ENCODE data around the gene ABLIM2. TPM values are rescaled to one million over a fixed set of nuclear protein-coding genes. Genes with fewer than 3 reads are reported as not detected.

The ABLIM2 gene
- total and polyA plus RNA-seq, 2 of the 4 experiments (the other 2 are of a cell fraction): under 0.01 to 0.10 TPM

- no peak overlapping the region for H4K91ac ChIP-seq (ENCODE audit: insufficient read depth, low read depth, low read length)
- intact Hi-C loops (cut with micrococcal nuclease) (no loop called here), dilution Hi-C loops (cut with HindIII; ENCODE audit: low sequenced_read_pairs, unreplicated experiment) (no loop called here), in situ Hi-C loops (cut with MboI; ENCODE audit: low sequenced_read_pairs) (no loop called here)
- H3K9me1 ChIP-seq (ENCODE audit: insufficient read depth, low read length): 0 out of 2 replicates have a peak, but pooled peaks cover 4% of the 10 kb centered on the region
- H2AFZ ChIP-seq (replicated peaks; ENCODE audit: low read length, poor library complexity): no peak overlapping the region
- H3K36me3 ChIP-seq (ENCODE audit: control insufficient read depth, insufficient read depth, low read length): no peaks in the 10 kb centered on the region
- no peak for ATAC-seq (ENCODE audit: low read depth)
- no peaks in the 10 kb centered on the region for H4K20me1 ChIP-seq (ENCODE audit: insufficient read depth, low read length)
- H2AK5ac ChIP-seq (ENCODE audit: low read depth, low read length): no peak overlapping the region
- H3K23ac ChIP-seq (ENCODE audit: low read depth, low read length): no peak overlapping the region
- no peak overlapping the region for H2BK20ac ChIP-seq (ENCODE audit: low read depth, low read length)
- no peak overlapping the region for H3K4ac ChIP-seq (ENCODE audit: low read depth, low read length)
- H3K4me3 ChIP-seq (ENCODE audit: insufficient read depth, low read depth, low read length): no peak overlapping the region
- no peak overlapping the region for H2AK9ac ChIP-seq (replicated peaks; ENCODE audit: low read depth, low read length, poor library complexity)
- no peak overlapping the region for H3K27ac ChIP-seq (ENCODE audit: insufficient read depth, low read length)
- peaks cover 49% of the 10 kb centered on the region for H3K27me3 ChIP-seq (ENCODE audit: control insufficient read depth, insufficient read depth, low read length)
- no peak for DNase-seq
- H2BK120ac ChIP-seq (ENCODE audit: low read depth, low read length): no peak overlapping the region
- no peak overlapping the region for H3K14ac ChIP-seq (replicated peaks; ENCODE audit: low read depth, low read length)
- no peak overlapping the region for H2BK5ac ChIP-seq (ENCODE audit: low read depth, low read length, poor library complexity, severe bottlenecking)
- ChIA-PET CTCF (no interaction called here), POLR2A (ENCODE audit: unreplicated experiment) (no interaction called here)
- no peak overlapping the region for H3K18ac ChIP-seq (ENCODE audit: low read depth, low read length)
- no peak overlapping the region for H3K9ac ChIP-seq (ENCODE audit: low read depth, low read length)
- H3K4me1 ChIP-seq (ENCODE audit: control insufficient read depth, insufficient read depth, low read length): no peaks in the 10 kb centered on the region
- no peak overlapping the region for H2BK15ac ChIP-seq (ENCODE audit: low read depth, low read length)
- WGBS, 2 experiments (ENCODE audit: extremely low coverage in 2 of 2, insufficient read length in 1 of 2): 50% methylated on average over 3 of the region's 7 CpGs; no CpG with 5 or more reads in 1 of the 2 experiments
- BruUV-seq (replicated peaks): no TSS peak
- no peak overlapping the region for H3K4me2 ChIP-seq (ENCODE audit: low read depth, low read length)
- H3K9me3 ChIP-seq (ENCODE audit: control insufficient read depth, insufficient read depth, low read length): no peaks in the 10 kb centered on the region
- H4K8ac ChIP-seq (ENCODE audit: low read depth in 2 of 2, low read length in 2 of 2): no peak overlapping the region
- no peak overlapping the region for H3K56ac ChIP-seq (ENCODE audit: extremely low read depth, insufficient read depth, low read length)
- no peak overlapping the region for H4K5ac ChIP-seq (ENCODE audit: low read depth, low read length)
- no peaks in the 10 kb centered on the region for H3K79me1 ChIP-seq (ENCODE audit: low read depth in 1 of 2, low read length in 2 of 2)
- TF ChIP-seq RFX5 (IDR thresholded peaks at IDR 0.05; ENCODE audit: low read depth, low read length): no peak
- no peak for TF ChIP-seq USF2 (IDR thresholded peaks at IDR 0.05; ENCODE audit: low read depth, low read length)
- no peak for TF ChIP-seq POLR2A (IDR thresholded peaks at IDR 0.05; ENCODE audit: low read depth, low read length)
- no peak for TF ChIP-seq BHLHE40 (IDR thresholded peaks at IDR 0.05; ENCODE audit: low read depth, low read length)
- TF ChIP-seq, protein P1, sequence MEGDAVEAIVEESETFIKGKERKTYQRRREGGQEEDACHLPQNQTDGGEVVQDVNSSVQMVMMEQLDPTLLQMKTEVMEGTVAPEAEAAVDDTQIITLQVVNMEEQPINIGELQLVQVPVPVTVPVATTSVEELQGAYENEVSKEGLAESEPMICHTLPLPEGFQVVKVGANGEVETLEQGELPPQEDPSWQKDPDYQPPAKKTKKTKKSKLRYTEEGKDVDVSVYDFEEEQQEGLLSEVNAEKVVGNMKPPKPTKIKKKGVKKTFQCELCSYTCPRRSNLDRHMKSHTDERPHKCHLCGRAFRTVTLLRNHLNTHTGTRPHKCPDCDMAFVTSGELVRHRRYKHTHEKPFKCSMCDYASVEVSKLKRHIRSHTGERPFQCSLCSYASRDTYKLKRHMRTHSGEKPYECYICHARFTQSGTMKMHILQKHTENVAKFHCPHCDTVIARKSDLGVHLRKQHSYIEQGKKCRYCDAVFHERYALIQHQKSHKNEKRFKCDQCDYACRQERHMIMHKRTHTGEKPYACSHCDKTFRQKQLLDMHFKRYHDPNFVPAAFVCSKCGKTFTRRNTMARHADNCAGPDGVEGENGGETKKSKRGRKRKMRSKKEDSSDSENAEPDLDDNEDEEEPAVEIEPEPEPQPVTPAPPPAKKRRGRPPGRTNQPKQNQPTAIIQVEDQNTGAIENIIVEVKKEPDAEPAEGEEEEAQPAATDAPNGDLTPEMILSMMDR (conservative IDR thresholded peaks at IDR 0.05; ENCODE audit: low read depth, low read length): no peak
- no peak for TF ChIP-seq MAFK (IDR thresholded peaks at IDR 0.05; ENCODE audit: low read depth, low read length)
- no peak for TF ChIP-seq FOS (IDR thresholded peaks at IDR 0.05; ENCODE audit: low read depth, low read length)
- no peak for TF ChIP-seq CEBPB (IDR thresholded peaks at IDR 0.05; ENCODE audit: low read depth, low read length)
- TF ChIP-seq SMC3 (IDR thresholded peaks at IDR 0.05; ENCODE audit: low read depth, low read length): no peak
- TF ChIP-seq RCOR1 (IDR thresholded peaks at IDR 0.05; ENCODE audit: insufficient replicate concordance, low read length): no peak
Measured at GRCh38 chr4:8038719-8039251, 119.8 kb downstream of the ABLIM2 start.
